ENCODE data around the gene GRAMD2B. TPM values are rescaled to one million over a fixed set of nuclear protein-coding genes. Genes with fewer than 3 reads are reported as not detected.
A peak's percentile ranks its signal among the peaks of the same experiment; 100 is the strongest.

The GRAMD2B gene
- total RNA-seq, 2 donors from 2014 or later: 59.3 to 79.5 TPM

DNA sequence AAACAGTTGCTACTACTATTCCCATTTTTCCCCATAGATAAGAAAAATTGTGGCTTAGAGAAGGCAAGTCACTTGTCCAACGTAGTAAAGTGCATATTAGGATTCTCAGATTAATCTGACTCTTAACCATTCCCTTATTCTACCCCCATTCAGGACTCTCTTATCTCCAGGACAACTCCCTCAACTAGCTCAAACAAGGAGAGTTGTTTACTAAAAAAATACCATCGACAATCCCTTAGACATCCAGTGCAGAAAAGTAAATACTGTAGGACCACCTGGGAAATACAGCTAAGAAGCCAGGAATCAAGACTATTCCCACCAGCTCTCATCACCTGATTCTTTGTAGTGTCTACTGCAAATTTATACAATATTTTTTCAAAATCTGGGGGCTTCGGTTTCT is 9.4 kb upstream of the GRAMD2B start:
- no peaks in the 10 kb centered on the region for H3K27me3 ChIP-seq (replicated peaks; ENCODE audit: insufficient read depth)
- peaks cover 15 to 34% of the 10 kb centered on the region in 2 donors for H3K4me1 ChIP-seq (ENCODE audit: control insufficient read depth in 1 of 2, low read depth in 2 of 2)
- no peaks in the 10 kb centered on the region for H3K36me3 ChIP-seq
- no peaks in the 10 kb centered on the region for H3K9me3 ChIP-seq
- no peak for ATAC-seq (ENCODE audit: insufficient number of reproducible peaks, low FRiP score, low read depth)
- no peak overlapping the region for H3K27ac ChIP-seq
- DNase-seq (ENCODE audit: low spot score): no peak
- H3K4me3 ChIP-seq: no peak overlapping the region
- TF ChIP-seq, protein P1, sequence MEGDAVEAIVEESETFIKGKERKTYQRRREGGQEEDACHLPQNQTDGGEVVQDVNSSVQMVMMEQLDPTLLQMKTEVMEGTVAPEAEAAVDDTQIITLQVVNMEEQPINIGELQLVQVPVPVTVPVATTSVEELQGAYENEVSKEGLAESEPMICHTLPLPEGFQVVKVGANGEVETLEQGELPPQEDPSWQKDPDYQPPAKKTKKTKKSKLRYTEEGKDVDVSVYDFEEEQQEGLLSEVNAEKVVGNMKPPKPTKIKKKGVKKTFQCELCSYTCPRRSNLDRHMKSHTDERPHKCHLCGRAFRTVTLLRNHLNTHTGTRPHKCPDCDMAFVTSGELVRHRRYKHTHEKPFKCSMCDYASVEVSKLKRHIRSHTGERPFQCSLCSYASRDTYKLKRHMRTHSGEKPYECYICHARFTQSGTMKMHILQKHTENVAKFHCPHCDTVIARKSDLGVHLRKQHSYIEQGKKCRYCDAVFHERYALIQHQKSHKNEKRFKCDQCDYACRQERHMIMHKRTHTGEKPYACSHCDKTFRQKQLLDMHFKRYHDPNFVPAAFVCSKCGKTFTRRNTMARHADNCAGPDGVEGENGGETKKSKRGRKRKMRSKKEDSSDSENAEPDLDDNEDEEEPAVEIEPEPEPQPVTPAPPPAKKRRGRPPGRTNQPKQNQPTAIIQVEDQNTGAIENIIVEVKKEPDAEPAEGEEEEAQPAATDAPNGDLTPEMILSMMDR (IDR thresholded peaks at IDR 0.05): no peak

DNA sequence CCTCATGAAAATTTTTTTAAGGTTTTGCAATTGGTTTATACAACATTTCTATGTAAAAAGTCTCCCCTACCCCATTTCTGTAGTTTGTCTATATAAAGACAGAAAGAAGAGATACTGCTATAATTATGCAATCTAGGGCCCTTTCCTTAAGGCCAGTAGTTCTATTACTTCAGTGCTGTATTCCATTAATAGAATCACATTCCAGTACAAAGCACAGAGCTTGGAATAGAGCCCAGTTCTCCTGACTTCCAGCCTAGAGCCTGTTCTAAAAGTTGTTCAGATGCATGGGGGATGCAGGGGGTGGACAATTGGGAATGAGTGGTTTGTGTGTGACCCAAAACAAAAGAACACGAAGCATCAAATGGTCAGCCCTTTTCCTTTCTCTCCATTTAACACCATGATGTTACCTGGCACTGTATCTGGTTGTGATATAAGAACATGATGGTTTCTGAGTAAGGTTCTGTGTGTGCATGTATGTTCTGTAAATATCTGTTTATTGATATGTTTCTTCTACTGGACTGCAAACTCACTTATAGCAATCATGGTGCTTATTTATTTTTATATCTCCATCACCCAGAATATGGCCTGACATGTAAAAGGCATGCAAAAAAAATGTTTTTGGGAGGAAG is 8.2 kb upstream of the GRAMD2B start:
- H3K4me1 ChIP-seq (ENCODE audit: control insufficient read depth in 1 of 2, low read depth in 2 of 2): peaks cover 15 to 34% of the 10 kb centered on the region in 2 donors
- no peaks in the 10 kb centered on the region for H3K9me3 ChIP-seq
- H3K4me3 ChIP-seq: peak overlapping the region; percentile 16
- TF ChIP-seq, protein P1 (IDR thresholded peaks at IDR 0.05): no peak
- DNase-seq (ENCODE audit: low spot score): peak; percentile 15
- H3K36me3 ChIP-seq: no peaks in the 10 kb centered on the region
- peak; percentile 82 for ATAC-seq (ENCODE audit: insufficient number of reproducible peaks, low FRiP score, low read depth)
- H3K27me3 ChIP-seq (replicated peaks; ENCODE audit: insufficient read depth): no peaks in the 10 kb centered on the region
- peak overlapping the region; percentile 67 to 70 for H3K27ac ChIP-seq

DNA sequence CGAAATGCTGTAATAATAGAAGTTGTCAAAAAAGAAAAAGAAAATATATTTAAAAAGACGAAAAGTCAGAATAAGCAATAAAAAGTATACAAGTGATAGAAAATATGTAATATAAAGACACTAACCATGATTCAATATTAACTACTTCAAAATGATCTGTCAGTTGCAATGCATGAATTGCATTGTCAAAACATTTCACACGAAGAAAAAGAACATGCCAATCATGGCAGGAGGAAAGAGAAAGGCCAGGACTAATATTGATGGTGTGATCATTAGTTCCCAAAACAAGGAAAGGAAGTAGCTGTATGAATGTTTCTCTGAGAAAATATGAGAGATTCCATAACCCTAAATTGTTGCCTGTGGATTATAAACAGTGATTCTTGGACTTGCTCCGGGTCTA is 7.4 kb upstream of the GRAMD2B start:
- Histone ChIP-seq H3K27me3 (replicated peaks; ENCODE audit: insufficient read depth) (no peaks in the 10 kb centered on the region), H3K4me3 (peak overlapping the region; percentile 16), H3K36me3 (no peaks in the 10 kb centered on the region), H3K27ac (peak overlapping the region; percentile 67 to 70), H3K9me3 (no peaks in the 10 kb centered on the region), H3K4me1 (ENCODE audit: control insufficient read depth in 1 of 2, low read depth in 2 of 2) (peaks cover 15 to 34% of the 10 kb centered on the region in 2 donors)
- TF ChIP-seq, protein P1 (IDR thresholded peaks at IDR 0.05): no peak
- DNase-seq (ENCODE audit: low spot score) (no peak), ATAC-seq (ENCODE audit: insufficient number of reproducible peaks, low FRiP score, low read depth) (no peak)

DNA sequence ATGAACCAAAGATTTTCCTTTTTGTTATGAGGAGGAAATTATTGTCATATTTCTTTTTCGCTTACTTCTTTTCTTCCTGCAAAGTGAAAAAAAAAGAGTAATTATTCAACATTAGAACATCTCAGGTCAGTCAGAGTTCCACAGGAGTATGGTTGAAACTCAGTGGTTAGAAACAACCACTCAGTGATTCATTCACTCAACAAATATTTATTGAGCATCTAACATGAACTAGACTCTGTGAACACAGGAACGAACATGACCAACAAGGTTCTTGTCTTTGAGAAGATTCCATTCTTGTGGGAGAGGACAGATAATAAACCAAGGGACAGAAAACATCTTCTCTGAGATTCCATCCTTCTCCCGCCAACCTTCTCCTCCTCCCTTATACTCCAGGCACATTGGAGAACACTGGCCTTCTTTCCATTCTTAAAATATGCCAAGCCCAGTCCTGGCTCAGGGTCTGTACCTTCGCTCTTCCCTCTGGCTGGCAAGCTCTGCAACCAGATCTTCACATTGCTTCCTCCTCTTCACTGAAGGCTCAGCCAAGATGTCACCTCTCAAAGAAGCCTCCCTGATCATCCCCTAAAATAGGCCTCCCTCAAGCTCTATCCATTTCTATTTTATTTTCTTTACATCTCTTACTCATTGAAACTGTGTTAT is 6.8 kb upstream of the GRAMD2B start:
- no peaks in the 10 kb centered on the region for H3K27me3 ChIP-seq (replicated peaks; ENCODE audit: insufficient read depth)
- peak overlapping the region; percentile 67 to 70 for H3K27ac ChIP-seq
- H3K4me3 ChIP-seq: peak overlapping the region; percentile 16
- TF ChIP-seq, protein P1 (IDR thresholded peaks at IDR 0.05): no peak
- no peaks in the 10 kb centered on the region for H3K36me3 ChIP-seq
- H3K4me1 ChIP-seq (ENCODE audit: control insufficient read depth in 1 of 2, low read depth in 2 of 2): peaks cover 15 to 34% of the 10 kb centered on the region in 2 donors
- no peak for DNase-seq (ENCODE audit: low spot score)
- H3K9me3 ChIP-seq: no peaks in the 10 kb centered on the region
- ATAC-seq (ENCODE audit: insufficient number of reproducible peaks, low FRiP score, low read depth): no peak

DNA sequence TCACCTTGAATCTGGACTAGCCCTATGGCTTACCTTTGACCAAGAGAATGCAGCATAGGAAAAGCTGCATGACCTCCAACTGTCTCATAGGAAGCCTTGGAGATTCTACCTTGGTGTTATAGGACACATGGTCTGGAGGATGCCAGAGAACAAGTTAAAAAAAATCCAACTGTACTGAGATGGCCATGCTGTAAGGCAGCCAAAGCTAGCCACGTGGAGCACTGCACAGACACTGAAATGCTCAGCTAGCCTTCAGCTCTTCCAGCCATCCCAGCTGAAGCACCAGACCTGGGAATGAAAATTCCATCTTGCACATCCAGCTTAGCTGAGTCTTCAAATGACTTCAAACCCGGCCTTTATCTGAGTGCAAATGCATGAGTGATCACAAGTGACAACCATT is 6.0 kb upstream of the GRAMD2B start:
- TF ChIP-seq, protein P1 (IDR thresholded peaks at IDR 0.05): no peak
- no peaks in the 10 kb centered on the region for H3K27me3 ChIP-seq (replicated peaks; ENCODE audit: insufficient read depth)
- no peaks in the 10 kb centered on the region for H3K9me3 ChIP-seq
- no peaks in the 10 kb centered on the region for H3K36me3 ChIP-seq
- peak overlapping the region; percentile 67 to 70 for H3K27ac ChIP-seq
- no peak for ATAC-seq (ENCODE audit: insufficient number of reproducible peaks, low FRiP score, low read depth)
- no peak overlapping the region for H3K4me3 ChIP-seq
- DNase-seq (ENCODE audit: low spot score): no peak
- H3K4me1 ChIP-seq (ENCODE audit: control insufficient read depth in 1 of 2, low read depth in 2 of 2): peaks cover 15 to 34% of the 10 kb centered on the region in 2 donors
